ENCODE measurements around the gene RMND5A.

RMND5A gene

DNA sequence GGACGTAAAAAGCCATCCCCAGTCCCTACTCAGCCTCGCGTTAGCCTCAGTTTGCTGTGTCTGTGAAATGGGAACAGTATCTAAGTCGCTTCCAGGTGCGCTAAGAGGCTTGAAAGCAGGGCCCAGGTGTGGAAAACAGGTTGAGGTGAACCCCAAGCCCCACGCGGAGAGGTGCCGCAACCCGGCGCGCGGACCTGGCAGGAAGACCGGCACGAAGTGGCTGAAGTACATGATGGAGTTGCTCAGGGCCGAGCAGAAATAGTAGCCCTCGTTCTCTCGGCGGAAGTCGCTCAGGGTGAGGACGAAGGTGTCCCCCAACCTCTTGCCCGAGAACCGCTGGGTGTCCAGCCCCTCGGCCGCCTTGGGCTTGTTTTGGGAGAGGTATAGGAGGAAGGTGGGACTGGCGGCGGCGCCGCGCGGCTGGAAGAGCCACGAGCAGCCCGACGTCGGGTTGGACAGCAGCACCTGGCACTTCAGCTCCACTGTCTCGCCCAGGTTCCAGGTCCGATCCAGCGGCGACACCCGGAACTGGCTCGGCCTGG, 70.1 kb downstream of the RMND5A start:
- WGBS, 2 experiments = 13 to 14% methylated on average over 40 of the region's 40 CpGs
- Histone ChIP-seq H3K36me3 (ENCODE audit: control insufficient read depth, insufficient read depth, low read length) (no peaks in the 10 kb centered on the region), H3K4me3 (ENCODE audit: insufficient read depth, low read depth, low read length) (no peak overlapping the region), H3K4me1 (ENCODE audit: control insufficient read depth, insufficient read depth, low read length) (peaks cover 7% of the 10 kb centered on the region), H3K9me3 (ENCODE audit: control insufficient read depth, low read length) (no peaks in the 10 kb centered on the region), H3K27me3 (ENCODE audit: control insufficient read depth, insufficient read depth, low read length, poor library complexity, severe bottlenecking) (peaks cover 72% of the 10 kb centered on the region), H3K27ac (ENCODE audit: insufficient read depth, low read depth, low read length, poor library complexity, severe bottlenecking) (no peak overlapping the region)

- Histone ChIP-seq H3K36me3 (ENCODE audit: control insufficient read depth, insufficient read depth, low read length) (no peaks in the 10 kb centered on the region), H3K9me3 (ENCODE audit: control insufficient read depth, low read length) (no peaks in the 10 kb centered on the region), H3K27ac (ENCODE audit: insufficient read depth, low read depth, low read length, poor library complexity, severe bottlenecking) (no peak within 1 kb of the TSS), H3K4me3 (ENCODE audit: insufficient read depth, low read depth, low read length) (peak within 1 kb of the TSS; percentile 16), H3K27me3 (ENCODE audit: control insufficient read depth, insufficient read depth, low read length, poor library complexity, severe bottlenecking) (peaks cover 72% of the 10 kb centered on the region), H3K4me1 (ENCODE audit: control insufficient read depth, insufficient read depth, low read length) (peaks cover 7% of the 10 kb centered on the region)
- 3 to 4% methylated on average over 57 of the region's 57 CpGs for WGBS, 2 experiments
Measured at GRCh38 chr2:86790676-86791572, 70.8 kb downstream of the RMND5A start, which contains the start of gene CD8A. TSS of gene CD8A (minus strand) at chr2:86790913. CDS start at chr2:86790825, 88 bp downstream.

GRCh38 chr2:86791573-86791972, 71.5 kb downstream of the RMND5A start:
- H3K27me3 ChIP-seq (ENCODE audit: control insufficient read depth, insufficient read depth, low read length, poor library complexity, severe bottlenecking) = peaks cover 72% of the 10 kb centered on the region

GRCh38 chr2:86793752-86794151, 73.7 kb downstream of the RMND5A start:
- Histone ChIP-seq H3K27ac (ENCODE audit: insufficient read depth, low read depth, low read length, poor library complexity, severe bottlenecking) (no peak overlapping the region), H3K9me3 (ENCODE audit: control insufficient read depth, low read length) (peaks cover 2% of the 10 kb centered on the region), H3K36me3 (ENCODE audit: control insufficient read depth, insufficient read depth, low read length) (no peaks in the 10 kb centered on the region), H3K27me3 (ENCODE audit: control insufficient read depth, insufficient read depth, low read length, poor library complexity, severe bottlenecking) (peaks cover 54% of the 10 kb centered on the region), H3K4me3 (ENCODE audit: insufficient read depth, low read depth, low read length) (no peak overlapping the region), H3K4me1 (ENCODE audit: control insufficient read depth, insufficient read depth, low read length) (peaks cover 7% of the 10 kb centered on the region)
- WGBS, 2 experiments = 88 to 93% methylated on average over 4 of the region's 4 CpGs

More at GRCh38 chr2:86791573-86791972, 71.5 kb downstream of the RMND5A start:
- Histone ChIP-seq H3K4me3 (ENCODE audit: insufficient read depth, low read depth, low read length) (no peak overlapping the region), H3K27ac (ENCODE audit: insufficient read depth, low read depth, low read length, poor library complexity, severe bottlenecking) (no peak overlapping the region), H3K4me1 (ENCODE audit: control insufficient read depth, insufficient read depth, low read length) (peaks cover 7% of the 10 kb centered on the region), H3K9me3 (ENCODE audit: control insufficient read depth, low read length) (peaks cover 2% of the 10 kb centered on the region), H3K36me3 (ENCODE audit: control insufficient read depth, insufficient read depth, low read length) (no peaks in the 10 kb centered on the region)
- 38 to 49% methylated on average over 7 of the region's 7 CpGs for WGBS, 2 experiments

DNA sequence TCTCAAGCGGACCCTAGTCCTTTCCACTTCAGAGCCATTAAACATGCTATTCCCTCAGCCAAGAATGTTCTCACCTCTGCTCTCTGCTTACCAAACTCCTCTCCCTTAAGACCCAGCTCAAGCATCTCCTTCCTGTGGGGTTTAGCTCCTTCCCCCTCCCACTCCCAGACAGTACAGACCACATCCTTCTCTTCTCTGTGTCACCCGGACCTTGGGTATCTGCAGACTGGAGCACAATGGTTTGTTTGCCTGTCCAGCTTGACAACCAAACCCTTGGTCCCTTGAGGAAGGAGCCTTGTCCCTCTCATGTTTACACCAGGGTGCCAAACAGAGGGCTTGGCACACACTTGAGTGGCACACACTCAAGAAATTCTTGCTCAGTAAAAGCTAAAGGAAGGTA, 74.8 kb downstream of the RMND5A start:
- peaks cover 2% of the 10 kb centered on the region for H3K9me3 ChIP-seq (ENCODE audit: control insufficient read depth, low read length)
- peaks cover 43% of the 10 kb centered on the region for H3K27me3 ChIP-seq (ENCODE audit: control insufficient read depth, insufficient read depth, low read length, poor library complexity, severe bottlenecking)
- peaks cover 4% of the 10 kb centered on the region for H3K4me1 ChIP-seq (ENCODE audit: control insufficient read depth, insufficient read depth, low read length)
- H3K27ac ChIP-seq (ENCODE audit: insufficient read depth, low read depth, low read length, poor library complexity, severe bottlenecking) = no peak overlapping the region
- WGBS, 2 experiments = 88 to 92% methylated on average over 2 of the region's 2 CpGs
- H3K36me3 ChIP-seq (ENCODE audit: control insufficient read depth, insufficient read depth, low read length) = no peaks in the 10 kb centered on the region
- H3K4me3 ChIP-seq (ENCODE audit: insufficient read depth, low read depth, low read length) = no peak overlapping the region

DNA sequence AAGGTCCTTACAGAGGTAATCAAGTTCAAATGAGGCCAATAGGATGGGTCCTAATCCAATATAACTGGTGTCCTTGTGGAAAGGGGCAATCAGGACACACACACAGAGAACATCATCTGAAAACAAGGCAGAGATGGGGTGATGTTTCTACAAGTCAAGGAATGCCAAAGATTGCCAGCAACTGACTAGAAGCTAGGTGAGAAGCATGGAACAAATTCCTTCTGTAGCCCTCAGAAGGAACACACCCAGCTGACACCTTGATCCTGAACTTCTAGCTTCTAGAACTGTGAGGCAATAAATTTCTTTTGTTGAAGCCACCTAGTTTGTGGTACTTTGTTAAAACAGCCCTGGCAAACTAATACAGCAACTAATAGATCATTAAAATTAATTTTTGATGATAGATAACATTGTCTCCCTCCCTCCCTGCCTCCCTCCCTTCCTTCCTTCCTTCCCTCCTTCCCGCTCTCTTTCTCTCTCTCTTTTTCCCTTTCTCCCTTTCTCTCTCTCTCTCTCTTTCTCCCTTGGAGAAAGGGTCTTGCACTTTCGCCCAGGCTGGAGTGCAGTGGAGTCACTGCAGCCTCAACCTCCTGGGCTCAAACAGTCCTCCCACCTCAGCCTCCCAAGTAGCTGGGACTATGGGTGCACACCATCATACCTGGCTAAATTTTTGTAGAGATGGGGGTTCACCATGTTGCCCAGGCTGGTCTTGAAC, 80.9 kb downstream of the RMND5A start:
- WGBS, 2 experiments = 90 to 91% methylated on average over 2 of the region's 2 CpGs

GRCh38 chr2:86806059-86806857, 86.2 kb downstream of the RMND5A start:
- H3K27ac ChIP-seq (ENCODE audit: insufficient read depth, low read depth, low read length, poor library complexity, severe bottlenecking) = no peak overlapping the region
- no peaks in the 10 kb centered on the region for H3K9me3 ChIP-seq (ENCODE audit: control insufficient read depth, low read length)
- WGBS, 2 experiments = 88 to 89% methylated on average over 21 of the region's 21 CpGs
- H3K4me3 ChIP-seq (ENCODE audit: insufficient read depth, low read depth, low read length) = no peak overlapping the region
- H3K36me3 ChIP-seq (ENCODE audit: control insufficient read depth, insufficient read depth, low read length) = no peaks in the 10 kb centered on the region
- H3K27me3 ChIP-seq (ENCODE audit: control insufficient read depth, insufficient read depth, low read length, poor library complexity, severe bottlenecking) = peaks cover 52% of the 10 kb centered on the region
- H3K4me1 ChIP-seq (ENCODE audit: control insufficient read depth, insufficient read depth, low read length) = no peaks in the 10 kb centered on the region

More for the DNA sequence above, 80.9 kb downstream of the RMND5A start:
- no peaks in the 10 kb centered on the region for H3K36me3 ChIP-seq (ENCODE audit: control insufficient read depth, insufficient read depth, low read length)
- no peaks in the 10 kb centered on the region for H3K4me1 ChIP-seq (ENCODE audit: control insufficient read depth, insufficient read depth, low read length)
- H3K27ac ChIP-seq (ENCODE audit: insufficient read depth, low read depth, low read length, poor library complexity, severe bottlenecking) = no peak overlapping the region
- peaks cover 2% of the 10 kb centered on the region for H3K9me3 ChIP-seq (ENCODE audit: control insufficient read depth, low read length)
- peaks cover 11% of the 10 kb centered on the region for H3K27me3 ChIP-seq (ENCODE audit: control insufficient read depth, insufficient read depth, low read length, poor library complexity, severe bottlenecking)
- no peak overlapping the region for H3K4me3 ChIP-seq (ENCODE audit: insufficient read depth, low read depth, low read length)

- no peak overlapping the region for H3K27ac ChIP-seq (ENCODE audit: insufficient read depth, low read depth, low read length, poor library complexity, severe bottlenecking)
- no peaks in the 10 kb centered on the region for H3K4me1 ChIP-seq (ENCODE audit: control insufficient read depth, insufficient read depth, low read length)
- 58 to 60% methylated on average over 11 of the region's 11 CpGs for WGBS, 2 experiments
- peaks cover 52% of the 10 kb centered on the region for H3K27me3 ChIP-seq (ENCODE audit: control insufficient read depth, insufficient read depth, low read length, poor library complexity, severe bottlenecking)
- H3K4me3 ChIP-seq (ENCODE audit: insufficient read depth, low read depth, low read length) = peak overlapping the region; percentile 38
- H3K36me3 ChIP-seq (ENCODE audit: control insufficient read depth, insufficient read depth, low read length) = no peaks in the 10 kb centered on the region
- H3K9me3 ChIP-seq (ENCODE audit: control insufficient read depth, low read length) = no peaks in the 10 kb centered on the region
Measured at GRCh38 chr2:86807133-86807467, 87.0 kb downstream of the RMND5A start.

DNA sequence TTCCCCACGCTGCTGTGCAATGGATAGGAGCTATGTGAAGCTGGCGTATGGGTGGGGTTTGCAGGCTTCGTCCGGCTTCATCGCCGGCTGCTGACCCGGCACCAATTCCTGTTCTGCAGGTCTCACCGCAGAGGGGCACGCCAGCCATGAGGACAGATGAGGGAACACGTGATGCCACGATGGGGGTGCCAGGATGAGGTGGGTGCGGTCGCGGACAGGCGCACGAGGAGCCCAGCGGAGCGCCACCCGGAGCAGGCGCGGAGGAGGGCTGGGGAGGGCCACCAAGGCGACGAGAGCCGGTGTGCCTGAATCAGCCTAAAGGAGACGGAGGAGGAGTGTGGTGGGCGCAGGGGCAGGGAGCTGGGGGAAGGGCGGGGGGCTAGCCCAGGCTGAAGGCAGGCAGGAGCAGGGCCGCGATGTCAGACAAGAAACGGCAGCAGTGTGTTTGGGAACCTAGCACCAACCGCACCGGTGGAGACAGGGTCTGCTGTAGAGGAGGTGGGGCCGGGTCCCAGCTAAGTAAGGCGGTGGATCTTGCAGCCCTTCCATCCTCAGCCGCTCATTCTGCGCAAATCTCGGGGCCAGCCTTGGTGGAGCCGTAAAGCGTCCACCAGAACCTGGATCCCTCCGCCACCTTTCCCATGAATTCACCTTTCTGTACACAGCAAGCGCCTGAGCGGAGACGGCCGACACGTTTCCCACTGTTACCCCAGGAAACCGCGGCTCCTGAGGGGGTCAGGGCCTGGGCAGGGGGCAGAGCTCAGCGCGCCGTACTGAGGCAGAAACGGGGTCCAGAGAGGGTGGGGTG, 87.6 kb downstream of the RMND5A start:
- Histone ChIP-seq H3K4me3 (ENCODE audit: insufficient read depth, low read depth, low read length) (peak overlapping the region; percentile 38), H3K27ac (ENCODE audit: insufficient read depth, low read depth, low read length, poor library complexity, severe bottlenecking) (no peak overlapping the region), H3K36me3 (ENCODE audit: control insufficient read depth, insufficient read depth, low read length) (no peaks in the 10 kb centered on the region), H3K9me3 (ENCODE audit: control insufficient read depth, low read length) (no peaks in the 10 kb centered on the region), H3K4me1 (ENCODE audit: control insufficient read depth, insufficient read depth, low read length) (no peaks in the 10 kb centered on the region), H3K27me3 (ENCODE audit: control insufficient read depth, insufficient read depth, low read length, poor library complexity, severe bottlenecking) (peaks cover 52% of the 10 kb centered on the region)
- 2% methylated on average over 51 of the region's 51 CpGs for WGBS, 2 experiments
